Nephron (organoid): ENCODE data around the gene FNDC5.

ENCODE experiments used
- H3K27ac Mint-ChIP-seq, 3 experiments: 2 replicates each; pipeline ENCODE4 v1.8.0; 2020; ENCODE audit warnings: mixed read lengths in 3 of 3, mild to moderate bottlenecking in 2 of 3, moderate library complexity in 1 of 3
- H3K27me3 Mint-ChIP-seq: 2 replicates; pipeline ENCODE4 v1.8.0; 2021; ENCODE audit warnings: low read depth, mild to moderate bottlenecking, moderate library complexity, mixed read lengths
- H3K36me3 Mint-ChIP-seq: 2 replicates; pipeline ENCODE4 v1.8.0; 2020; ENCODE audit warnings: low read depth, mixed read lengths
- H3K4me1 Mint-ChIP-seq: 2 replicates; pipeline ENCODE4 v1.8.0; 2020; ENCODE audit warnings: mixed read lengths
- H3K4me3 Mint-ChIP-seq, 3 experiments: 2 replicates each; pipeline ENCODE4 v1.8.0; 2020; ENCODE audit warnings: mild to moderate bottlenecking in 3 of 3, mixed read lengths in 3 of 3, moderate library complexity in 2 of 3
- H3K9me3 Mint-ChIP-seq: 2 replicates; pipeline ENCODE4 v1.8.0; 2020; ENCODE audit warnings: mixed read lengths
- TF ChIP-seq, protein P1 (sequence below), 3 experiments: fragments of 200-600 bp; sonication (generic); IDR thresholded peaks; one replicate each; pipeline ENCODE4 v1.5.0; 2021; ENCODE audit warnings: antibody characterized with exemption in 3 of 3; ENCODE audit not compliant: unreplicated experiment in 3 of 3

Gene FNDC5

DNA sequence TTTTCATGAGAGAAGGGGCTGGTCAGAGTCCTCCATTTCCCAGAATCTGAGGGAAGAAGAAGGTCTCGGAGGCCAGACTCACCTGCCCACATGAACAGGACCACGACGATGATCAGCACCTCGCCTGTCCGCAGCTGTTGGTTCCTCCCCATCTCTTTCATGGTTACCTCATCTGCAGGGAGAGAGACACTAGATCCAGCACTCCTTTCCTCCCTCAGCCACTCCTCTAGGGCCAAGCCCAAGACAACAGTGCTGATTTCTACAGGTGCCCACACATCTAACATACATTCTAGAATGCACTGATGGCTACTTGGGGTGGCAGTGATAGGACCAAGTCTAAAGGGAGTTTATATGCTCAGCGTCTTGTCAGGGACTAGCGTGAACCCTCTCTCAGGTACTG, 3.0 kb downstream of the FNDC5 start:
- H3K27me3 Mint-ChIP-seq: peaks cover 17% of the 10 kb centered on the region
- H3K36me3 Mint-ChIP-seq: peaks cover 48% of the 10 kb centered on the region
- peak overlapping the region in 2 of 3 experiments; percentile 53 to 96 for H3K4me3 Mint-ChIP-seq
- H3K4me1 Mint-ChIP-seq: peaks cover 72% of the 10 kb centered on the region
- peak overlapping the region in 1 of 3 experiments; percentile 57 for H3K27ac Mint-ChIP-seq
- H3K9me3 Mint-ChIP-seq: no peaks in the 10 kb centered on the region
- TF ChIP-seq, protein P1, sequence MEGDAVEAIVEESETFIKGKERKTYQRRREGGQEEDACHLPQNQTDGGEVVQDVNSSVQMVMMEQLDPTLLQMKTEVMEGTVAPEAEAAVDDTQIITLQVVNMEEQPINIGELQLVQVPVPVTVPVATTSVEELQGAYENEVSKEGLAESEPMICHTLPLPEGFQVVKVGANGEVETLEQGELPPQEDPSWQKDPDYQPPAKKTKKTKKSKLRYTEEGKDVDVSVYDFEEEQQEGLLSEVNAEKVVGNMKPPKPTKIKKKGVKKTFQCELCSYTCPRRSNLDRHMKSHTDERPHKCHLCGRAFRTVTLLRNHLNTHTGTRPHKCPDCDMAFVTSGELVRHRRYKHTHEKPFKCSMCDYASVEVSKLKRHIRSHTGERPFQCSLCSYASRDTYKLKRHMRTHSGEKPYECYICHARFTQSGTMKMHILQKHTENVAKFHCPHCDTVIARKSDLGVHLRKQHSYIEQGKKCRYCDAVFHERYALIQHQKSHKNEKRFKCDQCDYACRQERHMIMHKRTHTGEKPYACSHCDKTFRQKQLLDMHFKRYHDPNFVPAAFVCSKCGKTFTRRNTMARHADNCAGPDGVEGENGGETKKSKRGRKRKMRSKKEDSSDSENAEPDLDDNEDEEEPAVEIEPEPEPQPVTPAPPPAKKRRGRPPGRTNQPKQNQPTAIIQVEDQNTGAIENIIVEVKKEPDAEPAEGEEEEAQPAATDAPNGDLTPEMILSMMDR (IDR thresholded peaks at IDR 0.05; ENCODE audit: unreplicated experiment in 3 of 3): no peak

DNA sequence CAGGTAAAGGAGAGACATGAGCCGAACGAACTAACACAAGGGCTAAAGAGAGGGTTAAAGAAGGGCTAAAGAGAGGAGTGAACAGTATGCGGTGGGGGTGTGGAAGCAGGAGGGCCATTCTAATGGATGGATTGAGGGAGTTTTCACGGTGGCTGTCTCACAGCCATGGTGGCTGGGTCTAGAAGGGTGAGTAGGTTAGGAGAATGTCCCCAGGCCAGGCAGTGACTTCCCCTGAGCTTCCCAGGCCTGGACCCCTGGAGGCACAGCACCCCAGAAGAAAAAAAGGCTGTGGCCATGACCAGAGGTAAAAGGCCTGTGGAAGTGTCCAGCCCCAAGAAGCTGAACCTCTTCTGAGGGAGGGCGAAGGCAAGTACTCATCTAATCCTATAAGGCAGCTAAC, 3.6 kb downstream of the FNDC5 start:
- Mint-ChIP-seq H3K4me3 (peak overlapping the region; percentile 23 to 96 (median 53)), H3K27ac (peak overlapping the region in 2 of 3 experiments; percentile 55 to 57), H3K9me3 (no peaks in the 10 kb centered on the region), H3K4me1 (peaks cover 73% of the 10 kb centered on the region), H3K27me3 (peaks cover 17% of the 10 kb centered on the region), H3K36me3 (peaks cover 53% of the 10 kb centered on the region)
- TF ChIP-seq, protein P1 (IDR thresholded peaks at IDR 0.05; ENCODE audit: unreplicated experiment in 3 of 3): no peak

DNA sequence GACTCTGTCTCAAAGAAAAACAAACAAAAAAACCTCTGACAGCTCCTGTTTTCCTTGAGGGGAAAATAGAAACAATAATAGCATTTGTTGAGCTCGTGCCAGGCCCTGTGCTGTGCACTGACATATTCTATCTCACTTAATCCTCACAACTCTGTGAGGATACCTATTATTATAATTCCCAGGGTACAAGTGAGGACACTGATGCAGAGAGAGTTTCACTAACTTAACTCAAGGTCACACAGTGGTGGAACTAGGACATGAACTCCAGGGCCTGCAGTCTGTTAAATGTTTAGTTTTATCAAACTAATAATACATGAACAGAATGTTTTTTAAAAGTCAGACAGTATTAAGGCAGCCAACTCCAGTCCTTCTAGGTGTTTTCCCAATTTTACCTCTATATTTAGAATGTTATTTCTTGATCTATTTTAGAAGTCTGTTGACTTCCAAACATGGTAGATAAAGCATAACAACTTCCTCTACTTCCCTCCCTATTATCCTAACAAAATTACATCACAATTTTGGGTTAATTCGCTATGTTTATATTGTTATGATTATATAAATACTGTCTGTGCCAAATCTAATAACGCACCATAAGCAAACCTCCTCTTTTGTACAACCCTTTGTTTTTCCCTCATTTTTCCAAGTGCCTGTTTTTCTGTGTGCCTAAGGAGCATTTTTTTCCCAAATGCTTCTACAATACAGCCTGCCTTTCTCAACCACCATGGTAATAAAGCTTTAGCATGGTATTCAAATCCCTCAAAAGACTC, 4.9 kb downstream of the FNDC5 start:
- Mint-ChIP-seq H3K4me3 (peak overlapping the region in 1 of 3 experiments; percentile 48), H3K9me3 (no peaks in the 10 kb centered on the region), H3K36me3 (peaks cover 63% of the 10 kb centered on the region), H3K27ac (peak overlapping the region; percentile 23 to 57 (median 25)), H3K27me3 (peaks cover 11% of the 10 kb centered on the region), H3K4me1 (peaks cover 75% of the 10 kb centered on the region)
- TF ChIP-seq, protein P1 (IDR thresholded peaks at IDR 0.05; ENCODE audit: unreplicated experiment in 3 of 3): no peak

DNA sequence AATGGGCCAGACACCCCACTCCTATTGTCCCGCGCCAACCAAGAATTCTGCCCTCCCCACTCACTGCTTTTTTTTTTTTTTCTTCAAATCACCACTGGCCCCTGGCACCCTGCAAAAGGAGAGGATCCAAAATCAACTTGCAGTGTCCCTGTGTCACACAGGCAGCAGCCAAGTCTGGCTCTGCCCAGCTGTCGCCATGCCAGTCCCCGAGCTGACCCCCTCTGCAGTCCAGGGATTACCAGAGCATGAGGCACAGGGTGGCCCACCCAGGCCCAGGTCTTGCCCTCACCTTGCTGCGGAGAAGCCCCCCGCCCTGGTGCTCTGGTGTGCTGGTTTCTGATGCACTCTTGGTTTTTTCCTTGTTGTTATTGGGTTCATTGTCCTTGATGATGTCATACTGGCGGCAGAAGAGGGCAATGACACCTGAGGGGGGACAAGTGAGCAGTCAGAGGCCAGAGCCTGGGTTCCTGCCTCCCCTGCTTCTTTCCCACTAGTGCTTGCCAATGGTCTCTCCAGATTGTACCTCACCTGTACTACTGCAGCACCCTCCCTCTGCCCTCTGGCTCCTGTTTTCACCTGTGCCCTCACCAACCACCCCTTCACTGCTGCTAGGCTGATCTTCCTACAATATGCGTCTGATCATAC, 6.2 kb downstream of the FNDC5 start:
- peak overlapping the region in 1 of 3 experiments; percentile 38 for H3K27ac Mint-ChIP-seq
- TF ChIP-seq, protein P1 (IDR thresholded peaks at IDR 0.05; ENCODE audit: unreplicated experiment in 3 of 3): no peak
- H3K4me1 Mint-ChIP-seq: peaks cover 77% of the 10 kb centered on the region
- H3K4me3 Mint-ChIP-seq: no peak overlapping the region
- H3K9me3 Mint-ChIP-seq: no peaks in the 10 kb centered on the region
- H3K36me3 Mint-ChIP-seq: peaks cover 67% of the 10 kb centered on the region
- peaks cover 3% of the 10 kb centered on the region for H3K27me3 Mint-ChIP-seq

DNA sequence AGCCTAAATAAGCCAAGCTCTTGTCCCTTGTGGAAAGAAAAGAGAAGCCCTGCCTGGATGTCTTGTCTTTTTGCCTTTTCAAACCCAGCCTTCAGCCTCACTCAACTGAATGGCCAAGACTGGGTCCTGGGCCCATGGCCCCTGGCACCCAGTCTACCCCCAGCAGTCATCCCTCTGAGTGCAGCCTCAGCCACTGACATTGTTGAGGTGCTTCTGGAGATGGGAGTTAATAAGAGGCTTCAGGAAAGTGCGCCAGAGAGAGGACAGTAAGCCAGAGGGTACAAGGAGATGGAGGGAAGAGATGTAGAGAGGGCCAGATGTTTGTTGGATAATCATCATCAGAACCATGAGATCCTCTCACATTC, 6.8 kb downstream of the FNDC5 start:
- Mint-ChIP-seq H3K27ac (peak overlapping the region; percentile 36 to 39 (median 36)), H3K4me1 (peaks cover 77% of the 10 kb centered on the region), H3K36me3 (peaks cover 67% of the 10 kb centered on the region), H3K27me3 (no peaks in the 10 kb centered on the region), H3K4me3 (peak overlapping the region in 1 of 3 experiments; percentile 48), H3K9me3 (no peaks in the 10 kb centered on the region)
- TF ChIP-seq, protein P1 (IDR thresholded peaks at IDR 0.05; ENCODE audit: unreplicated experiment in 3 of 3): no peak
